Activated CD8-positive, alpha-beta T cell treated with anti-CD3 and anti-CD28 coated beads for 36 hours (primary cell): ENCODE results near the gene DCDC2B. TPM values are rescaled to one million over a fixed set of nuclear protein-coding genes. Genes with fewer than 3 reads are reported as not detected.

Source experiments
- ATAC-seq: fragments of 200-7000 bp; cut with Tn5 transposase; one replicate; pipeline ENCODE4 v1.10.0; 2021; ENCODE audit warnings: mild to moderate bottlenecking, moderate library complexity
- CTCF ChIA-PET: fragments of 350-600 bp; sonication (Branson Sonifier 250); formaldehyde crosslinking; loops from one replicate; lab custom pipeline; 2021; ENCODE audit warnings: antibody characterized with exemption; lab: Charles Lee
- POLR2A ChIA-PET: fragments of 350-600 bp; sonication (Branson Sonifier 250); formaldehyde crosslinking; loops from one replicate; lab custom pipeline; 2021; ENCODE audit warnings: antibody characterized with exemption; lab: Charles Lee
- DNase-seq: peaks from one replicate; pipeline ENCODE4 v3.0.0-alpha.2; 2020
- H3K27ac Mint-ChIP-seq: one replicate; pipeline ENCODE4 v1.8.0; 2021; ENCODE audit warnings: mild to moderate bottlenecking, mixed read lengths
- H3K27me3 Mint-ChIP-seq: one replicate; pipeline ENCODE4 v1.8.0; 2021; ENCODE audit warnings: mixed read lengths
- H3K36me3 Mint-ChIP-seq: one replicate; pipeline ENCODE4 v1.8.0; 2021; ENCODE audit warnings: low read depth, mixed read lengths
- H3K4me1 Mint-ChIP-seq: one replicate; pipeline ENCODE4 v1.8.0; 2021; ENCODE audit warnings: low read depth, mixed read lengths
- H3K4me3 Mint-ChIP-seq: one replicate; pipeline ENCODE4 v1.8.0; 2021; ENCODE audit warnings: mild to moderate bottlenecking, moderate library complexity, mixed read lengths
- H3K9me3 Mint-ChIP-seq: one replicate; pipeline ENCODE4 v1.8.0; 2021; ENCODE audit warnings: mixed read lengths
- intact Hi-C: fragments of 100-400 bp; cut with micrococcal nuclease; formaldehyde crosslinking; loops from one replicate; pipeline ENCODE4 v1.10.0; 2022
- total RNA-seq, 2 experiments: library from RNA; stranded (reverse); gene quantifications; one replicate each; pipeline ENCODE4 v1.2.3, GENCODE V29; 2021
- TF ChIP-seq, protein P1 (sequence below): fragments of 200-600 bp; IDR thresholded peaks from one replicate; pipeline ENCODE4 v1.8.0; 2022; ENCODE audit warnings: antibody characterized with exemption, mild to moderate bottlenecking

The DCDC2B gene
- total RNA-seq, 2 experiments from 2014 or later, result not detected

DNA sequence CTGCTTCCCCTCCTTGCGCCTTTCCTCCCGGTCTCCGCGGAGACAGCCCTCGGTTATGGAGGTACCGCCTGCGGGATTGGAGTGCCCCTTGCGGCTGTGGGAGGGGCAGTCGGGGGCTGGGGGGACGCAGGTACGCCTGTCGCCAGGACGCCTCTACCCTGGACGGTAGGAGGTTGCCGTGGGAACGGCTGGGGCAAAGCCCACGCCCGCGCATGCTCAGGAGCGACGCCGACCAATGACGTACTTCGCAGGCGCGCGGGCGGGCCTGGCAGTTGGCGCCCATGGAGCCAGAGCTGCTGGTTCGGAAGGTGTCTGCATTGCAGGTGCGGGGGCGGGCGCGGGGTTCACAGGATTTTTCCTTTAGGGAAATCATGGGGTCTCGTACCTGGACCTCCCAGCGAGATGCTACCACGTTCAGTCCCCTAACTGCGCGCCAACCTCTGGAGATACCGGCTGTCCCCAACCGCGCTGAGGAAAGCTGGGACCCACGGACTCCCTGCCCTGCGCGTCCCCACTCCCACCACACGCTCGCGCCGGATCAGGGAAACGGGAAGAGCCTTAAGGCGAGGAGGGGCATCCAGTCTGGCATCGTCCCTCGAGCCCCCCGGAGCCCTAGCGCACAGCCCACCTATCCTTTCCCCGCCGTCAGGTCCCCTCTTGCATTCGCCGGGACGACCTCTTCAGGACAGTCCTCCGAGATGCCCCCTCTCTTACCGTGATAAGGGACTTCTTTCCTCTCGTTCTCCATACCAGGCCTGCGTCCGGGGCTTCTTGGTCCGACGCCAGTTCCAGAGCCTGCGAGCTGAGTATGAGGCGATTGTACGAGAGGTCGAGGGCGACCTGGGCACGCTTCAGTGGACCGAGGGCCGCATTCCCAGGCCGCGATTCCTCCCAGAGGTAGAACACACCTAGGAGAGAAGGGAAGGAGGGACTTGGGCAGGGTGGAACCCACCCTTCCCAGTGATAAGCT is 3.2 kb upstream of the DCDC2B start, which contains the start of gene IQCC:
TSS of gene IQCC (plus strand) at position 271 of the 970 bp plus-strand sequence. CDS start at position 282, 11 bp downstream.
- TF ChIP-seq, protein P1, sequence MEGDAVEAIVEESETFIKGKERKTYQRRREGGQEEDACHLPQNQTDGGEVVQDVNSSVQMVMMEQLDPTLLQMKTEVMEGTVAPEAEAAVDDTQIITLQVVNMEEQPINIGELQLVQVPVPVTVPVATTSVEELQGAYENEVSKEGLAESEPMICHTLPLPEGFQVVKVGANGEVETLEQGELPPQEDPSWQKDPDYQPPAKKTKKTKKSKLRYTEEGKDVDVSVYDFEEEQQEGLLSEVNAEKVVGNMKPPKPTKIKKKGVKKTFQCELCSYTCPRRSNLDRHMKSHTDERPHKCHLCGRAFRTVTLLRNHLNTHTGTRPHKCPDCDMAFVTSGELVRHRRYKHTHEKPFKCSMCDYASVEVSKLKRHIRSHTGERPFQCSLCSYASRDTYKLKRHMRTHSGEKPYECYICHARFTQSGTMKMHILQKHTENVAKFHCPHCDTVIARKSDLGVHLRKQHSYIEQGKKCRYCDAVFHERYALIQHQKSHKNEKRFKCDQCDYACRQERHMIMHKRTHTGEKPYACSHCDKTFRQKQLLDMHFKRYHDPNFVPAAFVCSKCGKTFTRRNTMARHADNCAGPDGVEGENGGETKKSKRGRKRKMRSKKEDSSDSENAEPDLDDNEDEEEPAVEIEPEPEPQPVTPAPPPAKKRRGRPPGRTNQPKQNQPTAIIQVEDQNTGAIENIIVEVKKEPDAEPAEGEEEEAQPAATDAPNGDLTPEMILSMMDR, result no peak
- H3K27ac Mint-ChIP-seq, result peak within 1 kb of the TSS; percentile 86
- POLR2A ChIA-PET, result interaction anchor here (0.7 to 4.1 kb wide), 10 partner anchors 9 to 140 kb away, joined by 3 to 35 read pairs (median 6); partner anchors contain the start of gene LCK
- H3K4me1 Mint-ChIP-seq, result peaks cover 26% of the 10 kb centered on the region
- peaks cover 18% of the 10 kb centered on the region for H3K36me3 Mint-ChIP-seq
- intact Hi-C loops, result no loop called here
- H3K27me3 Mint-ChIP-seq, result no peaks in the 10 kb centered on the region
- no peaks in the 10 kb centered on the region for H3K9me3 Mint-ChIP-seq
- H3K4me3 Mint-ChIP-seq, result peak within 1 kb of the TSS; percentile 90
- CTCF ChIA-PET, result interaction anchor here (1.2 to 8.1 kb wide), 3 partner anchors 10 to 43 kb away, joined by 6 to 44 read pairs (median 7); no protein-coding TSS in a partner anchor
- ATAC-seq, result peak; percentile 68
- peak; percentile 91 for DNase-seq

DNA sequence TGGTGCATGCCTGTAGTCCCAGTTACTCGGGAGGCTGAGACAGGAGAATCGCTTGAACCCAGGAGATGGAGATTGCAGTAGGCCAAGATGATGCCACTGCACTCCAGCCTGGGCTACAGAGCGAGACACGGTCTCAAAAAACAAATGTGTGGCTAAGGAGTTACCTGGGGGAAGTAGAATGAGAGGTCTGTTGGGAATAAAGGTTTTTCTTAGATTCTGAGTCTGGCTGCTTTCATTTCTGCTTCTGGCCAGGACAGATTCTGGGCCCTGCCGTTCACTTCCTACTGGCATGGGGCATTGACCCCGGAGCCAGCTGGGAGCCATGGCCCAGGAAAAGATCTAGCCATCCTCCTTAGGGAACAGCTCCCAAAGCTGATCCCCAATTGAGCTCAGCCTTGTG is 420 bp upstream of the DCDC2B start:
- POLR2A ChIA-PET, result interaction anchor here (4.1 kb wide), 1 partner anchor 12 kb away, joined by 35 read pairs; no protein-coding TSS in a partner anchor
- no peaks in the 10 kb centered on the region for H3K9me3 Mint-ChIP-seq
- peaks cover 15% of the 10 kb centered on the region for H3K4me1 Mint-ChIP-seq
- no peak for DNase-seq
- intact Hi-C loops, result no loop called here
- H3K36me3 Mint-ChIP-seq, result peaks cover 18% of the 10 kb centered on the region
- H3K4me3 Mint-ChIP-seq, result no peak overlapping the region
- TF ChIP-seq, protein P1, result no peak
- CTCF ChIA-PET, result interaction anchor here (1.1 to 1.9 kb wide), 2 partner anchors 40 to 205 kb away, joined by 3 to 4 read pairs; no protein-coding TSS in a partner anchor
- no peaks in the 10 kb centered on the region for H3K27me3 Mint-ChIP-seq
- ATAC-seq, result no peak
- H3K27ac Mint-ChIP-seq, result no peak overlapping the region

DNA sequence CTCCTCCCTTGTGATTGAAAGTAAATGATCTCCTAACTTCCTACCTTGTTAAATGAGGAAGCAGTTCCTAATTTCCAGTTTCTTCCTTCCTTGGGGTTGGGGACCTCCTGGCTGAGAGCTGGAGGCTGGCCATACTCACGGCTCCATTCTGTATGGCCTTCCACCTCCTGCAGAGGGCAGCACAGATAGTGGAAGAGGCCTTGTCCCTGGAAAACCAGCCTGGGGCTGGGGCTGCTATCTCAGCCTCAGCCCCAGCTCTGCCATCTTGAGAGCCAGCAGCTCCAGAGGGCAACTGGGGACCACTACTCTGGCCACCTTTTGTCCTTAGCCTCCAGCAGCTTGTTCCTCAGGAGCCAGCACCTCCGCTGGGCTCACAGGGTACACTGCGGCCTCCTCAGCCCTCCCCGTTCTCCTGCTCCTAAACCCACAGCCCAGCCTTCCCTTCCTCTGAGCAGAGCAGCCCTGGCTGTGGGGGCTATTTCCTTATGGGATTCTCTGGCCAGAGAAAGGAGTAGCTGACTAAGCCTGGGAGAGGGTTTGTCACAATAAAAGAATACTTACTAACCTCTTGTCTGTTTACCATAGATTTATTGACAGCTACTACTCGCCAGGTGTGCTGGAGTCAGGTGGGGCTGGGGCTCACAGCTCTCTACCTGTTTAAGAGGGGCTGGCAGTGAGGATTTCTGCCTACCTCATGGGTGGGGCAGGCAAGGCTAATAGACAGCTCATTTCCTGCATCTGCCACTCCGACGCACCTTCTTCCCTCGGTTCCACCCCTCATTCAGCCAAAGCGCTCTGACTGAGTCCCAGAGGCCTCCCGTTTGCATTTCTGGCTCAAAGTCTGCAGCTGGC is 7.0 kb downstream of the DCDC2B start:
- DNase-seq, result peak; percentile 69
- Mint-ChIP-seq H3K36me3 (no peaks in the 10 kb centered on the region), H3K27ac (no peak overlapping the region), H3K27me3 (no peaks in the 10 kb centered on the region), H3K4me3 (no peak overlapping the region), H3K9me3 (no peaks in the 10 kb centered on the region), H3K4me1 (peaks cover 11% of the 10 kb centered on the region)
- intact Hi-C loops, result no loop called here
- TF ChIP-seq, protein P1, result peak; percentile 91
- ATAC-seq, result peak; percentile 97
- POLR2A ChIA-PET, result interaction anchor here (0.7 to 1.9 kb wide), 13 partner anchors 9 to 161 kb away, joined by 3 to 9 read pairs (median 3); partner anchors contain the start of genes HDAC1, IQCC and LCK
- CTCF ChIA-PET, result interaction anchor here (0.7 to 4.3 kb wide), 48 partner anchors 9 to 257 kb away, joined by 3 to 44 read pairs (median 5); partner anchors contain the start of genes CCDC28B, HDAC1, IQCC and LCK

DNA sequence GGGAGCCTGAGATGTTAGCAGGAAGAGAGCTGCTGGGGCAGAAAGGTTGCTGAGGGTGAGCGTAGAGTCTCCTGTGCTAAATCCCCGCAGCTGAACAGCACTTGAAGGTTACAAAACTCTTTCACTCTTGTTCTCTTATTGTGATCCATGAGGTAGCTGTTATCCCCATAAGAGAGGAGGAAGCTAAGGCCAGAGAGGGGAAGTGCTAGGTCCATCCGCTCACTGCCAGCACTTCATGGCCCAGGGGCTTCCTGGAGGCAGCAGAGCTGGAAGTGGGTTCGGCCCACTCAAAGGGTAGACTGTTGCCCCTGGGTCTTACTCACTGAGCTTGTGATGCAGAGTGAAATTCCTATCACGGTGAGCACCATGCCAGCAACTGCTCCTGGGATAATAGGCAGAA is 7.7 kb downstream of the DCDC2B start:
- ChIA-PET POLR2A (interaction anchor here (0.8 to 1.9 kb wide), 9 partner anchors 9 to 161 kb away, joined by 3 to 9 read pairs (median 4); partner anchors contain the start of genes IQCC and LCK), CTCF (interaction anchor here (0.8 to 4.3 kb wide), 35 partner anchors 8 to 231 kb away, joined by 3 to 44 read pairs (median 8); partner anchors contain the start of genes CCDC28B, HDAC1, IQCC and LCK)
- no peak for DNase-seq
- H3K4me3 Mint-ChIP-seq, result no peak overlapping the region
- H3K9me3 Mint-ChIP-seq, result no peaks in the 10 kb centered on the region
- no peak overlapping the region for H3K27ac Mint-ChIP-seq
- no peak for ATAC-seq
- TF ChIP-seq, protein P1, result no peak
- intact Hi-C loops, result no loop called here
- peaks cover 18% of the 10 kb centered on the region for H3K4me1 Mint-ChIP-seq
- no peaks in the 10 kb centered on the region for H3K27me3 Mint-ChIP-seq
- no peaks in the 10 kb centered on the region for H3K36me3 Mint-ChIP-seq
